ENCODE data around the gene ARID1B.

ARID1B gene

GRCh38 chr6:157187182-157188083 lies 410.3 kb downstream of the ARID1B start:
- DNase-seq (ENCODE audit: low spot score): no peak

GRCh38 chr6:157188213-157188612 lies 411.0 kb downstream of the ARID1B start:
- DNase-seq (ENCODE audit: low spot score): no peak

DNA sequence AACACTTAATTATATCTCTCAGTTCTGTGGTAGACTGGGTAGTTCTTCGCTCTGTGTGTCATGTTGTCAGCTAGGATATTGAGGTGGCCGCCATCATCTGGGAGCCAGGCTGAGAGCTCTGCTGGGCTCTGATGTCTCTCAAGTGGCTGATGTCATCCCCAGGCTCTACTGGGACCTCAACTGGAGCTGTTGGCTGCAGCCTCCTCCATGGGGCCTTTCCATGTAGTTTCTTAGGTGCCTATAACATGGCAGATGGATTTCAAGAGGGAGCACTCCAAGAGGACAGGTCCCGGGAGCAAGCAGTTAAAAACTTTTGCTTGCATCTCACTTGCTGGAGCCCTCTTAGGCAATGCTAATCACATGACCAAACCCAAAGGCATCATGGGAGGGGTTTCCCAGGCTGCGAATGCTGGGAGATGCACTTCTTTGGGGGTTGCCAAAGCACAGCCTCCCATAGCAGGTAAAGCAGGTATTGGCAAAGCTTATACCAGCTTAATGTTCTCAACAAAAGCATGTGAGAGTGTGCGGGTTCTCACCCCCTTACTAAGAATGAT lies 416.3 kb downstream of the ARID1B start:
- DNase-seq (ENCODE audit: low spot score): no peak

DNA sequence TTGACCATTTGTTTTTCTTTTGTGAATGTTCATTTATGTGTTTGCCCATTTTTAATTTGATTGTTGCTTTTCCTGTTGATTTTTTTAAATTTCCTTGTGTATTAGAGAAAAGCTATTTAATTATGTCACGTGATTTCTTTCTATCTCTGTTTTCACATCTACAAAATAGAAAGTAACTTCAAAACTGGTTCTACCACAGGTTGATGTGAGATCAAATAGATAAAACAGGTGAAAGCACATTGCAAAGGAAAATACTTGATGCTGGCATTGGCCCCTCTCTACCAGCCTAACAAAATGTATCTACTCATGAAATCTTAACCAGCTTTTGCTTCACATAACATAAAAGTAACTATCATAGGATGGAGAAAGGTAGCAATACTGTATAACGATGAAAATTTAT lies 416.9 kb downstream of the ARID1B start:
- DNase-seq (ENCODE audit: low spot score): no peak

- no peak for DNase-seq (ENCODE audit: low spot score)
Observed at GRCh38 chr6:157194643-157195042, 417.5 kb downstream of the ARID1B start.

DNA sequence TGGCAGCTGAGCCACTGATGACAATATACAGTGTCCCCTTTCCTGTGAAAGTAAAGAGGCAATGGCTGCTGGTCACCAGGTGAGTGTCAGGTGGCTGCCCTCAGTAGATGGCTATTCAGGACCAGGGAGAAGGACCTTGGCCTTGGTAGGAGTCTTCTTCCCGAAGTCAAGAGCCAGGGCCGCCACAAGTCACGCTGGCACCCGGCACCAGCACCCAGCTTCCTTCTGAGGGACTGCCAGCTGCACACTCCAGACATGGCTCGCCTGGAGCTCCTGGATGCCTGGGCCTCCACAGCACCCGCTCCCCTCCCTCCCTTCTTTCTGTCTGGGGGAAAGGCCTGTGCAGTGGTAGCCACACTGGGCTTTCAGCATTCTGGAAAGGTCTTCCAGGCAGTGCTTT lies 419.2 kb downstream of the ARID1B start:
- no peak for DNase-seq (ENCODE audit: low spot score)

- no peak for DNase-seq (ENCODE audit: low spot score)
Observed at GRCh38 chr6:157198425-157199279, 421.5 kb downstream of the ARID1B start.

GRCh38 chr6:157200117-157200516 lies 422.9 kb downstream of the ARID1B start:
- no peak for DNase-seq (ENCODE audit: low spot score)

DNA sequence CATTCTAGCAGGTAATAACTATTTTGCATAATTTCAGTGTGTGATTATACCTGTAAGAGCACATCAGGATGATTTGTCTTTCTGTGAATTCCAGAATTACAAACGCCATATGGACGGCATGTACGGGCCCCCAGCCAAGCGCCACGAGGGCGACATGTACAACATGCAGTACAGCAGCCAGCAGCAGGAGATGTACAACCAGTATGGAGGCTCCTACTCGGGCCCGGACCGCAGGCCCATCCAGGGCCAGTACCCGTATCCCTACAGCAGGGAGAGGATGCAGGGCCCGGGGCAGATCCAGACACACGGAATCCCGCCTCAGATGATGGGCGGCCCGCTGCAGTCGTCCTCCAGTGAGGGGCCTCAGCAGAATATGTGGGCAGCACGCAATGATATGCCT lies 423.4 kb downstream of the ARID1B start:
- no peak for DNase-seq (ENCODE audit: low spot score)

DNA sequence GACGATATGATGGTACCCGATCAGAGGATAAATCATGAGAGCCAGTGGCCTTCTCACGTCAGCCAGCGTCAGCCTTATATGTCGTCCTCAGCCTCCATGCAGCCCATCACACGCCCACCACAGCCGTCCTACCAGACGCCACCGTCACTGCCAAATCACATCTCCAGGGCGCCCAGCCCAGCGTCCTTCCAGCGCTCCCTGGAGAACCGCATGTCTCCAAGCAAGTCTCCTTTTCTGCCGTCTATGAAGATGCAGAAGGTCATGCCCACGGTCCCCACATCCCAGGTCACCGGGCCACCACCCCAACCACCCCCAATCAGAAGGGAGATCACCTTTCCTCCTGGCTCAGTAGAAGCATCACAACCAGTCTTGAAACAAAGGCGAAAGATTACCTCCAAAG lies 423.9 kb downstream of the ARID1B start:
- no peak for DNase-seq (ENCODE audit: low spot score)

- DNase-seq (ENCODE audit: low spot score): no peak
Observed at GRCh38 chr6:157203312-157203744, 426.1 kb downstream of the ARID1B start.

DNA sequence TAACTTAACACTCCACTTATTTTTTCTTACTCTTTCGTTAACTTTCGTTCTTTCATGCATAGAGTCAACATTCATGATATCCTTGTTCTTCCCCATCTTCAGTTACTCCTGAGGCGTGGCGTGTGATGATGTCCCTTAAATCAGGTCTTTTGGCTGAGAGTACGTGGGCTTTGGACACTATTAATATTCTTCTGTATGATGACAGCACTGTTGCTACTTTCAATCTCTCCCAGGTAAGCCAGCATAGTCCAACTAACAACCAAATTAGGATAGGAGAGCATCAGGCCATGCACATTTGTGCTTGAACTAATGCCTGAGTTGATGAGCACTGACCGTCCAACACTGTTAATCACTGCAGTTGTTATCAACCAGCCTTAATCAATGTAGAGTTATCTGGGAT lies 426.6 kb downstream of the ARID1B start:
- no peak for DNase-seq (ENCODE audit: low spot score)

DNA sequence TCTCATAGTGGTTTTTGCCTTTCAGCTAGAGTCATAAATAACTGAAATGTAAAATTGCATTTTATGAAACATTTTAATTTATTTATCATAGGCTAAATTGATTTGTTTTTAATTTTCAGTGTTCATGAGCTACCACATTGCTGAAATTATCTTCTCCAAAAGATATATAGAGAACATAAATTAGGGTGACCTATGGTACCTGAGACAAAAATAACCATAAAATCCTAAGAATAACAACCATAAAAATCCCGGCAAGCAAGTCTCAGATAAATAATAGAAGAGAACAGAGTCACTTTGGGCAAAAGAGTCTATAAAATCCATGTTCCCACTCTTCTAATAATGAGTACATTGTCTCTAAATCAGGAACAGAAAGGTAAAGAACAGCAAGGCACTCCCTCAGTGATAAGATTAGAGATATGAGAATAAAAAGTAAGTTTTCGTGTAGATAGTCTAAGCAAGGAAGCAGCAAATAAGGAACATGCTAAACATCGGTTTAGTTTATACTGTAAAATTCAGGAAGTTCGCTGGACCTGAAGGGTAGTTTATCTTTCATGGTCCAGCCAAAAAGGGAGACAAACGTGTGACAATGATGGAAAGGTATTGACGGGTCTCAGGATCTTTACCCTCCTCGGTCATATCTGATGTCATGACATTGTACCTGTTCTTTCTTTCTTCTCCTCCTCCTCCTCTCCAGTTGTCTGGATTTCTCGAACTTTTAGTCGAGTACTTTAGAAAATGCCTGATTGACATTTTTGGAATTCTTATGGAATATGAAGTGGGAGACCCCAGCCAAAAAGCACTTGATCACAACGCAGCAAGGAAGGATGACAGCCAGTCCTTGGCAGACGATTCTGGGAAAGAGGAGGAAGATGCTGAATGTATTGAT lies 428.5 kb downstream of the ARID1B start:
- no peak for DNase-seq (ENCODE audit: low spot score)

DNA sequence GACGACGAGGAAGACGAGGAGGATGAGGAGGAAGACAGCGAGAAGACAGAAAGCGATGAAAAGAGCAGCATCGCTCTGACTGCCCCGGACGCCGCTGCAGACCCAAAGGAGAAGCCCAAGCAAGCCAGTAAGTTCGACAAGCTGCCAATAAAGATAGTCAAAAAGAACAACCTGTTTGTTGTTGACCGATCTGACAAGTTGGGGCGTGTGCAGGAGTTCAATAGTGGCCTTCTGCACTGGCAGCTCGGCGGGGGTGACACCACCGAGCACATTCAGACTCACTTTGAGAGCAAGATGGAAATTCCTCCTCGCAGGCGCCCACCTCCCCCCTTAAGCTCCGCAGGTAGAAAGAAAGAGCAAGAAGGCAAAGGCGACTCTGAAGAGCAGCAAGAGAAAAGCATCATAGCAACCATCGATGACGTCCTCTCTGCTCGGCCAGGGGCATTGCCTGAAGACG lies 429.2 kb downstream of the ARID1B start:
- DNase-seq (ENCODE audit: low spot score): no peak

DNA sequence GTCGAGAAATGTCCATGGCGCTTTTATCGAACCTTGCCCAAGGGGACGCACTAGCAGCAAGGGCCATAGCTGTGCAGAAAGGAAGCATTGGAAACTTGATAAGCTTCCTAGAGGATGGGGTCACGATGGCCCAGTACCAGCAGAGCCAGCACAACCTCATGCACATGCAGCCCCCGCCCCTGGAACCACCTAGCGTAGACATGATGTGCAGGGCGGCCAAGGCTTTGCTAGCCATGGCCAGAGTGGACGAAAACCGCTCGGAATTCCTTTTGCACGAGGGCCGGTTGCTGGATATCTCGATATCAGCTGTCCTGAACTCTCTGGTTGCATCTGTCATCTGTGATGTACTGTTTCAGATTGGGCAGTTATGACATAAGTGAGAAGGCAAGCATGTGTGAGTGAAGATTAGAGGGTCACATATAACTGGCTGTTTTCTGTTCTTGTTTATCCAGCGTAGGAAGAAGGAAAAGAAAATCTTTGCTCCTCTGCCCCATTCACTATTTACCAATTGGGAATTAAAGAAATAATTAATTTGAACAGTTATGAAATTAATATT lies 430.4 kb downstream of the ARID1B start:
- DNase-seq (ENCODE audit: low spot score): no peak

DNA sequence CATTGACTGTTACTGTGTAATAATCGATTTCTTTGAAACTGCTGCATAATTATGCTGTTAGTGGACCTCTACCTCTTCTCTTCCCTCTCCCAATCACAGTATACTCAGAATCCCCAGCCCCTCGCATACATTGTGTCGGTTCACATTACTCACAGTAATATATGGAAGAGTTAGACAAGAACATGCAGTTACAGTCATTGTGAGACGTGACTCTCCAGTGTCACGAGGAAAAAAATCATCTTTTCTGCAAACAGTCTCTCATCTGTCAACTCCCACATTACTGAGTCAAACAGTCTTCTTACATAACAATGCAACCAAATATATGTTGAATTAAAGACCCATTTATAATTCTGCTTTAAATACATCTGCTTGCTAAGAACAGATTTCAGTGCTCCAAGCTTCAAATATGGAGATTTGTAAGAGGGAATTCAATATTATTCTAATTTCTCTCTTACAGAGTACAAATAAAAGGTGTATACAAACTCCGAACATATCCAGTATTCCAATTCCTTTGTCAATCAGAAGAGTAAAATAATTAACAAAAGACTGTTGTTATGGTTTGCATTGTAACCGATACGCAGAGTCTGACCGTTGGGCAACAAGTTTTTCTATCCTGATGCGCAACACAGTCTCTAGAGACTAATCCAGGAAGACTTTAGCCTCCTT lies 432.8 kb downstream of the ARID1B start:
- no peak for DNase-seq (ENCODE audit: low spot score)

DNA sequence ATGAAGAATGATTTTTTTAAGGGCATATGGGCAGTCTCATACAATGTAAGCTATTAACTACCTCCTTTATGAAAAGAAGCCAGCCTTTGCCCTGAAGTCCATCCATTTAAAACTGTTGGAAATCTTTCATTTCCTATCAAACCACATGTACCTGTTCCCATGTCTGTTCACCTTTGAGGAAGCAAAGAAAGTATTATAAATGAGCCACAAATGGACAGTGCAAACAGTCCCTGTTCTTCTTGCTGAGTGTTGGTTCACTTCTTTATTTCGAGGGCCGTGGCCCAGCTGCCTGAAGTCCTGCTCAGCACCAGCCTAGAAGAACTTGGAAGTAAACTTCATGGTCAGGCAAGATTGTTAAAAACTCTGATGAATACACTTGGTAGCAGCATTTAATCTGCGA lies 433.8 kb downstream of the ARID1B start:
- DNase-seq (ENCODE audit: low spot score): no peak

DNA sequence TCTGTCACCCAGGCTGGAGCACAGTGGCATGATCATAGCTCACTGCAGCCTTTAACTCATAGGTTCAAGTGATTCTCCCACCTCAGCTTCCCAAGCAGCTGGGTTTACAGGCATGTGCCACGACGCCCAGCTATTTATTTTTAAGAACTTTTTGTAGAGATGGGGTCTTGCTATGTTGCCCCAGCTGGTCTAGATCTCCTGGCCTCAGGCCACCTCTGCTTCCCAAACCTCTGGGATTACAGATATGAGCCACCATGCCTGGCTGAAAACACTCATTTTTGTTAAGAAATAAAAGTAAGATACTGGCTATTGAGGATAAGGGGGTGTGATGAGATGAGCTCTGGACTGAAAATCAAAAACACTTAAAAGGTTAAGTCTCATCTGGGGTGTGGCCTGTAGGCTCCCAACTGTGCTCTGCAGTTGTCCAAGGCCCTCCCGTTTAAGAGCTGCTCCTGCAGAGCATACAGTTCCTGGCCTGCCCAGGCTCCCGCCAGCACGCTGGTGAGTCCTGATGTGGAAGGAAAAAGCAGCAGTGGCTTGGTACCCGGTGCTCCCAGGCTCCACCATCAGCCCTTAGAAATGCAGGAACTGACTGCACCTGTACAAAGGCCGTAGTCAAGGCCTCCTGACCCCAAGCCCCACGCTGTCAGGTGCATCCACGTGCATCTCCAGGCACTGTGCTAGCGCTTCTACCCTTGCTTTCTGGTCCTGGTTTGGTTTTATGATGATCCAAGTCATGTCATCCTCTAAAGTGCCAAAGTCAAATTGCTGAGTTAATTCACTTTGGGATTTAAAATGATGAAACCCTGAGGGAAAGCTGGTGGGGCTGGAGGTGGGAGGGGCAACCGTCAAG lies 434.7 kb downstream of the ARID1B start:
- DNase-seq (ENCODE audit: low spot score): no peak

DNA sequence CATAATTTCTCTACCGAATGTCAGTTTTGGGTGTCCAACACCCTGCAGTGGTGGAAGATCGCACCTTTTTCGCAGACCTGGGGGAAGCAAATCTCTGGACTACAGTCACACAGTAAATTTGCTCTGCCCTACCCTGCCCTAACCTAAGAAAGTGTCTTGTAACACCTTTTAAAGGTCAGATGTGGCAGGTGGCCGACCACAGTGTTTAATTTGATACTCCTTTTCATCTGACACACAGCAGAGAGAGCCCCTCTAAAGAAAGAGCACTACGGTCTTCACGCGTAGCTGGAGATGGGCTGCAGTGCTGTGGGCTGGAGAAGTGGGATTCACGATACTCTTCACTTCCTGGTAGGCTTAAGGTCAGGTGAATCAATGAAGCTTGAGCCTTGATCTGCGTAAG lies 436.2 kb downstream of the ARID1B start:
- DNase-seq (ENCODE audit: low spot score): no peak

Data from ecto neural progenitor cell (in vitro differentiated cells).